Measurements from ENCODE around the gene SEMA4D. TPM values are rescaled to one million over a fixed set of nuclear protein-coding genes. Genes with fewer than 3 reads are reported as not detected.
A peak's percentile ranks its signal among the peaks of the same experiment; 100 is the strongest.

SEMA4D gene
- total and polyA plus RNA-seq, 2 of the 13 experiments (the other 11 are each of a cell fraction or from before 2014, with no cell fraction given): 0.13 to 0.16 TPM

DNA sequence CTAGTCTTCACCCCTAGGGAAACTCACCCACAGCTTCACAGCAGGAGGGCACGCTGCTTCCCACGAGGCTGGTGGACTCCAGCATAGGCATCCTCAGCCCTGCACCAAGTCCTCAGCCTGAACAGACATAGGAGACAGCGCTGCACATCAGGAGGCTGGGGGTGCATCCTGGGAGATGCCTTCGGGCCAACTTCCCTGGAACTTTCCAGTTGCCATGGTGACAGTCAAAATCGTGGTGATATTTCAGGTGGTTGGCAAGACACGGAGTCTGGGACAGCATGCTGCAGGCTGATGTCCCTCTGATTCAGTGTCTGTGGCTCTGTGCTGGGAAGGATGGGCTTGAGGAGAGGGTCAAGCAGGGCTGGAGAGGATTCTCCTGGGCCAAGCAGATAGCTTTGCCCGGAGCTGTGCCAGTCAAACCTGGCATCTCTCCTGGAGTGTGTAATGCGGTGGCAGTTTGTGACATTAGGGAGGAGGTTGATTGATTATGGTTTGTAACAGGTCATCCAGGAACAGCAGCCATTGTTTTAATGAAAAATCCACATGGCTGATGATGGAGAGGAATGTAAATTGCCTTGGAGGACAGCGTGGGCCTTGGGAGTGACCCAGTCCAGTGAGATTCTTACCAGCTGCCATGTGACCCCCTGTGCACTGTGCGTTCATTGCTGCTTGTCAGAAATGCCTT lies 35.6 kb upstream of the SEMA4D start:
- BruUV-seq (replicated peaks): no TSS peak
- no peak for FAIRE-seq
- Histone ChIP-seq H3K27ac (ENCODE audit: extremely low read length, insufficient read depth, low read length) (no peak overlapping the region), H4K20me1 (ENCODE audit: insufficient read depth, low read length) (no peaks in the 10 kb centered on the region), H3K4me1 (ENCODE audit: insufficient read depth, low read length) (peaks cover 45% of the 10 kb centered on the region), H3K9ac (ENCODE audit: insufficient read depth, low read depth, low read length) (no peak overlapping the region), H3K79me2 (ENCODE audit: insufficient read depth, low read length) (no peaks in the 10 kb centered on the region), H3K4me3 (replicated peaks in 1 of 3; ENCODE audit: insufficient read depth in 1 of 3, low read depth in 2 of 3, low read length in 3 of 3) (no peak overlapping the region), H3K4me2 (ENCODE audit: low read depth, low read length) (peak overlapping the region; percentile 6; the same call in 1 of the 2 replicates), H3K9me3 (ENCODE audit: low read length) (no peaks in the 10 kb centered on the region), H2AFZ (ENCODE audit: low read length) (no peak overlapping the region), H3K36me3 (replicated peaks in 1 of 2; ENCODE audit: control insufficient read depth in 1 of 2, insufficient read depth in 2 of 2, low read length in 2 of 2) (no peaks in the 10 kb centered on the region), H3K27me3 (ENCODE audit: control insufficient read depth in 1 of 2, insufficient read depth in 2 of 2, low read length in 2 of 2) (peaks cover 0 to 13% of the 10 kb centered on the region in 2 experiments; a peak in 2 of 5 replicates)
- ChIA-PET CTCF (ENCODE audit: low intra/inter-chr PET ratio, low total read pairs) (no interaction called here), POLR2A (no interaction called here)
- no peak for TF ChIP-seq CBFB (CRISPR knock-in tag; IDR thresholded peaks at IDR 0.05)
- peak; percentile 18; the same call in 1 of the 2 replicates for TF ChIP-seq RFX1 (IDR thresholded peaks at IDR 0.05)
- no peak for DNase-seq (ENCODE audit: low spot score)
- intact Hi-C loops (cut with micrococcal nuclease; ENCODE audit: unreplicated experiment) (no loop called here), in situ Hi-C loops (cut with HindIII; ENCODE audit: extremely low pct_ligation_motif_present, low pct_unique_long_range_greater_than_20kb) (no loop called here)
- WGBS (ENCODE audit: low lambda C conversion rate): 12% methylated on average over 7 of the region's 10 CpGs
- ATAC-seq: no peak

DNA sequence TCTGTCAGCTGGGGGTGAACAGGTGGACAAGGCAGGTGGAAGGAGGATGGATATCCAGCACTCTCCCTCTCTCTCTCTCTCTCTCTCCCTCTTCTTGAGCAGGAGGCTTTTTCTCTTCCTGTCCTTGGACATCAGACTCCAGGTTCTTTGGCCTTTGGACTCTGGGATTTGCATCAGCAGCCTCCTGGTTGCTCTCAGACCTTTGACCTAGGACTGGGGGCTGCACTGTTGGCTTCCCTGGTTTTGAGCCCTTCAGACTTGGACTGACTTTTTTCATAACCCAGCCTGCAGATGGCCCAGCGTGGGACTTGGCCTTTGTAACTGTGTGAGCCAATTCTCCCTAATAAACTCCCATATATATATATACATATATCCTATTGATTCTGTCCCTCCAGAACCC lies 35.0 kb upstream of the SEMA4D start:
- TF ChIP-seq NR2F1 (CRISPR knock-in tag; IDR thresholded peaks at IDR 0.05) (0 out of 4 replicates have a peak, but pooled peaks of 1 of the 2 experiments have one; percentile 37), FOXO1 (CRISPR knock-in tag; IDR thresholded peaks at IDR 0.05) (no peak), NR2F6 (IDR thresholded peaks at IDR 0.05) (0 out of 2 replicates have a peak, but pooled peaks have one; percentile 15), NR2F6 (CRISPR knock-in tag; IDR thresholded peaks at IDR 0.05) (no peak), ZNF329 (CRISPR knock-in tag; IDR thresholded peaks at IDR 0.05; ENCODE audit: low read depth) (no peak), CC2D1A (CRISPR knock-in tag; IDR thresholded peaks at IDR 0.05) (no peak), HNF4G (IDR thresholded peaks at IDR 0.05; ENCODE audit: borderline replicate concordance, low read depth, low read length) (peak; percentile 27; the same call in 1 of the 2 replicates), HNF4G (CRISPR knock-in tag; IDR thresholded peaks at IDR 0.05; ENCODE audit: borderline replicate concordance, low read depth) (no peak), HNF4A (CRISPR knock-in tag; IDR thresholded peaks at IDR 0.05) (peak; percentile 63)
- H3K9me3 ChIP-seq (ENCODE audit: low read length): no peaks in the 10 kb centered on the region
- H3K4me1 ChIP-seq (ENCODE audit: insufficient read depth, low read length): peaks cover 45% of the 10 kb centered on the region
- ATAC-seq (no peak), FAIRE-seq (no peak), DNase-seq (ENCODE audit: low spot score) (no peak)
- H3K4me3 ChIP-seq (replicated peaks in 1 of 3; ENCODE audit: insufficient read depth in 1 of 3, low read depth in 2 of 3, low read length in 3 of 3): no peak overlapping the region
- BruUV-seq (replicated peaks): no TSS peak
- H3K36me3 ChIP-seq (replicated peaks in 1 of 2; ENCODE audit: control insufficient read depth in 1 of 2, insufficient read depth in 2 of 2, low read length in 2 of 2): no peaks in the 10 kb centered on the region
- no peaks in the 10 kb centered on the region for H4K20me1 ChIP-seq (ENCODE audit: insufficient read depth, low read length)
- H3K27ac ChIP-seq (ENCODE audit: extremely low read length, insufficient read depth, low read length): no peak overlapping the region
- no peaks in the 10 kb centered on the region for H3K79me2 ChIP-seq (ENCODE audit: insufficient read depth, low read length)
- POLR2A ChIA-PET: no interaction called here
- H2AFZ ChIP-seq (ENCODE audit: low read length): no peak overlapping the region
- in situ Hi-C loops (cut with HindIII; ENCODE audit: extremely low pct_ligation_motif_present, low pct_unique_long_range_greater_than_20kb): no loop called here
- CTCF ChIA-PET (ENCODE audit: low intra/inter-chr PET ratio, low total read pairs): no interaction called here
- intact Hi-C loops (cut with micrococcal nuclease; ENCODE audit: unreplicated experiment): no loop called here
- peak overlapping the region; percentile 6; the same call in 1 of the 2 replicates for H3K4me2 ChIP-seq (ENCODE audit: low read depth, low read length)
- 0% methylated on average over 1 of the region's 1 CpG for WGBS (ENCODE audit: low lambda C conversion rate)
- H3K27me3 ChIP-seq (ENCODE audit: control insufficient read depth in 1 of 2, insufficient read depth in 2 of 2, low read length in 2 of 2): peaks cover 0 to 13% of the 10 kb centered on the region in 2 experiments; a peak in 2 of 5 replicates
- no peak overlapping the region for H3K9ac ChIP-seq (ENCODE audit: insufficient read depth, low read depth, low read length)
